NCI-H128 (cell line): ENCODE results near the gene LARGE2.

Experiments
- DNase-seq: peaks from one replicate; lab custom pipeline; 2025; ENCODE audit not compliant: unreplicated experiment; lab: John Stamatoyannopoulos, UW

LARGE2 gene

DNA sequence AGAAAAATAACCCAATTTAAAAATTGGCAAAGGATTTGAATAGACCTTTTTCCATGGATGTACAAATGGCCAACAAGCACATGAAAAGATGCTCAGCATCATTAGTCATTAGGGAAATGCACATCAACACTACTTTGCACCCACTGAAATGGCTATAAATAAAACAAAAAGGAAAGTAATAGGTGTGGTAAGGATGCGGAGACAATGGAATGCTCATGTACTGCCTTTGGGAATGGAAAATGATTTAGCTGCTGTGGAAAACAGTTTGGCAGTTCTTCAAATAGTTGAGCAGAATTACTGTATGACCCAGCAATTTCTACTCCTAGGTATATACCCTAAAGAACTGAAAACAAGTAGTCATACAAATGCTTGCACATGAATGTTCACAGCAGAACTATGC lies 37.4 kb downstream of the LARGE2 start:
- DNase-seq: no peak

DNA sequence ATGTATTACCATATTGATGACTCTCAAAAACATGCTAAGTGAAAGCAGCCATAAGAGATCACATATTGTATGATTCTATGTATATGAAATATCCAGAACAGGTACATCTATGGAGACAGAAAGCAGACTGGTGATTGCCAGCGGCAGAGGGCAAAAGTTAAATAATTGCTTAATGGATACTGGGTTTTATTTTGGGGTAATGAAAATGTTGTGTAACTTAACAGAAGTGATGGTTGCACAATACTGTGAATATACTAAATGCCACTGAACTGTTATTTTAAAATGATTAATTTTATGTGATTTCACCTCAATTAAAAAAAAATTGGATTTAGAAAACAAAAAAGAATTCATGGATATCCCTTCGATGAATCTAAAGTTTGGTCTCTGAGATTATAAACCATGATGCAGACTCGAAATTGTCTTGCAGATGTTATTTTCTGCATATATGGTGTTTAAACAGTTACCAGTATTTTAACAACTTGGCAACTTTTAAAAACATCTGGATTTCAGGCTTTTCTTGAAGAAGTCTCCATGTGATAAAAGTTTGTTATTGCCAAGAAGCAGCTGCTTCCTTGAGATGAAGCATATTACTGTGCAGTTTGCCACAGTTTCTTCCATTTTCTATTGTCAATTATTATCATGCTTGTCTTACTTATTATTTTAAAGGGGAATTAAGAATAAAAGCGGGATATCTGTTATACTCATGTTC lies 38.1 kb downstream of the LARGE2 start:
- DNase-seq: no peak

DNA sequence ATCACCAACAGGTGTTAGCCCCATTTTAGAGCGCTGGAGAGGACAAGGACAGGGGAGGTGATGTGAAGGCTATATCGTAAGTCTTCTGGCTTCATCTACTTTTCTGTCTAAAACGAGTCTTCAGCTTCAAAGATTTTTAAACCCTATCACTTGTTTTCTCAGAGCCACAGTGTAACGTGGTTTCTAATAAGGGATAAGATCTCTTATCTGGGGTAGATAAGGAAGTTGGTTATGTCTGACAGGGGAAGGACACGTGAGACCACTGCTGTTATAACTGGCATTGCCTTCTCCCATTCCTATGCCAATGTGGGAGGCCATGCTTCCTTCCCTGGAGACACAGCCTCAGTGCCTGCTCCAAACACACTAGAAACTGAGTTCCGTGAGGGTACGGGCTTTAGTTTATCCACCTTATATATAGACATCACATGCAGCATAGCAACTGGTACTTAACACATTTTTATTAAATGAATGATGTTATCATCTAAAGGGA lies 39.3 kb downstream of the LARGE2 start:
- no peak for DNase-seq

DNA sequence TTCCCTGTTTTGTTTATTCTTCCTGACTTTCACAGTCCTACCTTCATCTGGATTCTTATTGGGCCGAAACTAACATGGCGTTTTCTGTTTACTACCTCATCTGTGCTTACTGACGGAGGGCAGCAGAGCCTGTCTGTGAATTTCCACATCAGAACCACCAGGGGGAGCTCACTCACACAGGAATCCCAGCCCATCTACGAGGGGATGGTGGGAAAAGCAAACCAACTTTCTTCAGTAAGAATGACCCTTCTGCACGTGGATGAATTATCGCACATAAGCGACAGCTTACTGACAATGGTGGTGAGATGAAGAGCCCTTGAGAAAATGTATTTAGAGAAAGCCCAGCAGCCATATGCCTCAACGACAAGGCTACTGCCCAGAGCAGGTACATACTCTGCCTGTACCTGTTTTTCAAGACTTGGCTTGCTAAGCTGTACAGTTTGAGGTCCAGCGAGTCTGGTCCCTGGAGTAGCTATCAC lies 42.5 kb downstream of the LARGE2 start:
- peak; percentile 46 for DNase-seq

DNA sequence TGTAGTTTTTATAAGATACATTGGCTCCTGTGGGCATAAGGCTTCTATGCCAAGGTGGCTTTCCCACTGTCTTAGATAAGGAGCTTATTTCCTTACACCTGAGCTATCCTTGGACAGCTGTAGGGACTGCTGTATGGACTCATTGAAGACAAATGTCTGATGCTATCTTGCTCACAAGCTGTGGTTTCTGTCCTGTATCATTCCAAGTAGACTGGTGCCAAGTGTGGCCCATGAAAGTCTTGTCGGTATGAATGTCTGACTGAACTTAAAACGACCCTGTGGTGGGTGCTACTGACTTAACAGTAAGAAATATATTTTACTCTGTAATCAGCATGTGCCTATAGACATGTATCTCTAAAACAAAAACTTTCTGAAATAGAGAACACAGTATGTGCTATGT lies 45.0 kb downstream of the LARGE2 start:
- DNase-seq: no peak

DNA sequence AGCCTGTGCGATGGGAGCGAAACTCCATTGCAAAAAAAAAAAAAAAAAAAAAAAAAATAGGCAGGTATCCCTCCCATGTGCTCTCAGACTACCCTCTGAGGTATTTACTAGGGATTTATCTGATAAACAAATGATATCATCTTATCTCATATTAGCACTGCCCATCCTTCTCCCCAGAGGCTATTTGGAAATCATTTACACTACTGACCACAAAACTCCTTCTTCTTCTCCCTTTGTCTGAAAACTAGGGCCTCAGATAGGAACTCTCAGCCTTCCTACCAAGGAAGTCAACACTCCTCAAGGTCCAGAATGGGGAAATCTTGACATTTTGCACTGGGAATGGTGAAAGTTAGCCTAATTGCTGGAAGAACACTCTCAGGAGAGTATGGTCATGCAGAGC lies 46.4 kb downstream of the LARGE2 start:
- DNase-seq: no peak

DNA sequence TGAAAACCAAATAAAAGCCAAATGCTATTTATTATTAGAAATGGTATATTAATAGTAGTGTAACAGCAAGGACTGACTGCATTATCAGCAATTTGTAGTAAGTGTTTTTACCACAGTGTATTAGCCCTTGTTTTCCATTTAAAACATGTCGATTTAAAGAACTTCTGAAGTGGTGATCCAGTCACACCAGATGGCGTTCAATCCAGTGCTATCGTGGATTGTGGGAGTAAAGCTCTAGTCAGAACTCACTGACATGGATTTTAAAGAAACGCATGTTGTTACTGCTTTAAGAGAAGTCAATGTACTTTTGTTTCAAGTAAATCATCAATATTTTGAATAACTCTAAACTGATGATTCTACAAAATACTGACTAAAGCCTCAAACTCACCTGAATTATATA lies 51.1 kb downstream of the LARGE2 start:
- no peak for DNase-seq

DNA sequence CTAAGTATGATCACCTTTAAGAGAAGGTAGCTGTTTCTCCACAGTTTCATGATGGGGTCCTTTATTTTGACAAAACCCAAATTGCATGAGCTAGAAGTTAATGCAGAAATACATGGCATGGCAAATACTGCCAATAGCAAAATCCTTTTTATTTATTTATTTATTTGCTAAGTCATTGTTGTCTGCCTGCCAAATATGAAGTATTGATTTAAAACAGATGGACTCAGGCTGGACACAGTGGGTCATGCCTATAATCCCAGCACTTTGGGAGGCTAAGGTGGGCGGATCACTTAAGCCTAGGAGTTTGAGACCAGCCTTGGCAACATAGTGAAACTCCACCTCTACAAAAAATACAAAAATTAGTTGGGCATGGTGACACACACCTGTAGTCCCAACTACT lies 52.4 kb downstream of the LARGE2 start:
- no peak for DNase-seq
